SK-N-SH treated with all-trans-retinoic acid at 6 μM for 48 hours (cell line): Measurements from ENCODE around the gene BZW1.

Experiments
- ARNTL ChIP-seq: fragments of 450-650 bp; formaldehyde crosslinking; IDR thresholded peaks from 2 replicates; pipeline ENCODE4 v1.5.0; 2020; ENCODE audit warnings: low read depth, mild to moderate bottlenecking, moderate library complexity, borderline replicate concordance
- BACH2 ChIP-seq: fragments of 250-450 bp; sonication (Bioruptor Pico); IDR thresholded peaks from 2 replicates; pipeline ENCODE4 v1.9.0; 2021; ENCODE audit warnings: mild to moderate bottlenecking, borderline replicate concordance
- CSDC2 ChIP-seq: fragments of 250-450 bp; sonication (Bioruptor Pico); IDR thresholded peaks from 2 replicates; pipeline ENCODE4 v1.5.0; 2020; ENCODE audit warnings: mild to moderate bottlenecking, moderate library complexity
- ESRRG ChIP-seq: fragments of 250-450 bp; sonication (Bioruptor Pico); IDR thresholded peaks from 2 replicates; pipeline ENCODE4 v1.6.1; 2021; ENCODE audit warnings: mild to moderate bottlenecking
- RARB ChIP-seq: fragments of 250-450 bp; sonication (Bioruptor Pico); IDR thresholded peaks from 2 replicates; pipeline ENCODE4 v1.8.0; 2021; ENCODE audit warnings: mild to moderate bottlenecking, moderate library complexity
- TOX ChIP-seq: fragments of 250-450 bp; sonication (Bioruptor Pico); IDR thresholded peaks from 2 replicates; pipeline ENCODE4 v1.8.0; 2021; ENCODE audit warnings: mild to moderate bottlenecking, moderate library complexity, borderline replicate concordance
- ZC3H10 ChIP-seq: fragments of 250-450 bp; sonication (Bioruptor Pico); IDR thresholded peaks from 2 replicates; pipeline ENCODE4 v1.5.1; 2021; ENCODE audit warnings: mild to moderate bottlenecking, moderate library complexity
- ZFP30 ChIP-seq: fragments of 450-650 bp; formaldehyde crosslinking; IDR thresholded peaks from 2 replicates; pipeline ENCODE4 v1.5.0; 2022; ENCODE audit warnings: mild to moderate bottlenecking, moderate library complexity
- TF ChIP-seq, protein P1 (sequence below): fragments of 250-450 bp; sonication (Bioruptor Pico); IDR thresholded peaks from 2 replicates; pipeline ENCODE4 v1.8.0; 2021; ENCODE audit warnings: low read depth, mild to moderate bottlenecking, moderate library complexity, borderline replicate concordance
- TF ChIP-seq, protein P2 (sequence below): fragments of 250-450 bp; sonication (Bioruptor Pico); IDR thresholded peaks from 2 replicates; pipeline ENCODE4 v1.5.1; 2020; ENCODE audit warnings: low read depth, mild to moderate bottlenecking, moderate library complexity
- TF ChIP-seq, protein P3 (sequence below): fragments of 250-450 bp; sonication (Bioruptor Pico); IDR thresholded peaks from 2 replicates; pipeline ENCODE4 v1.8.0; 2020; ENCODE audit warnings: mild to moderate bottlenecking, moderate library complexity, borderline replicate concordance
- TF ChIP-seq, protein P4 (sequence below): fragments of 250-450 bp; sonication (Bioruptor Pico); IDR thresholded peaks from 2 replicates; pipeline ENCODE4 v1.5.0; 2020; ENCODE audit warnings: mild to moderate bottlenecking, moderate library complexity

DNA sequence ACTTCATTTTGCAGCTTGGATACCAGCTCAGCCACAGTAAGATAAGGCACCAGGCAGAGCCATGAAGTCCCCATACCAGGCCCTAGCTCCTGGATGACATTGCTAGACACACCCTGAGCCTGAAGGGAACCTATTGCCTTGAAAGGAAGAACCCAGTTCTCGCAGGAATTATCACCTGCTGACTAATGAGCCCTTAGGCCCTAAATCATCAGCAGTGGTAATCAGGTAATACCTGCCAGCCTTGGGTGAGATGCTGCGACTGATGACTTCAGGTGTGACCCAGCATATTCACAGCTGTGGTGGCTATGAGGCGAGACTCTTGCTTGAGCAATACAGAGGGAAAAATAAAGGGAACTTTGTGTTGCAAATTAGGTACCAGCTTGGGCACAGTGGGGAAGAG, 27.8 kb downstream of the BZW1 start:
- TF ChIP-seq ARNTL (CRISPR knock-in tag), result no peak
- TF ChIP-seq ZFP30 (CRISPR knock-in tag), result no peak
- TF ChIP-seq, protein P1, sequence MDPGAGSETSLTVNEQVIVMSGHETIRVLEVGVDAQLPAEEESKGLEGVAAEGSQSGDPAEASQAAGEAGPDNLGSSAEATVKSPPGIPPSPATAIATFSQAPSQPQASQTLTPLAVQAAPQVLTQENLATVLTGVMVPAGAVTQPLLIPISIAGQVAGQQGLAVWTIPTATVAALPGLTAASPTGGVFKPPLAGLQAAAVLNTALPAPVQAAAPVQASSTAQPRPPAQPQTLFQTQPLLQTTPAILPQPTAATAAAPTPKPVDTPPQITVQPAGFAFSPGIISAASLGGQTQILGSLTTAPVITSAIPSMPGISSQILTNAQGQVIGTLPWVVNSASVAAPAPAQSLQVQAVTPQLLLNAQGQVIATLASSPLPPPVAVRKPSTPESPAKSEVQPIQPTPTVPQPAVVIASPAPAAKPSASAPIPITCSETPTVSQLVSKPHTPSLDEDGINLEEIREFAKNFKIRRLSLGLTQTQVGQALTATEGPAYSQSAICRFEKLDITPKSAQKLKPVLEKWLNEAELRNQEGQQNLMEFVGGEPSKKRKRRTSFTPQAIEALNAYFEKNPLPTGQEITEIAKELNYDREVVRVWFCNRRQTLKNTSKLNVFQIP, result no peak
- TF ChIP-seq, protein P2, sequence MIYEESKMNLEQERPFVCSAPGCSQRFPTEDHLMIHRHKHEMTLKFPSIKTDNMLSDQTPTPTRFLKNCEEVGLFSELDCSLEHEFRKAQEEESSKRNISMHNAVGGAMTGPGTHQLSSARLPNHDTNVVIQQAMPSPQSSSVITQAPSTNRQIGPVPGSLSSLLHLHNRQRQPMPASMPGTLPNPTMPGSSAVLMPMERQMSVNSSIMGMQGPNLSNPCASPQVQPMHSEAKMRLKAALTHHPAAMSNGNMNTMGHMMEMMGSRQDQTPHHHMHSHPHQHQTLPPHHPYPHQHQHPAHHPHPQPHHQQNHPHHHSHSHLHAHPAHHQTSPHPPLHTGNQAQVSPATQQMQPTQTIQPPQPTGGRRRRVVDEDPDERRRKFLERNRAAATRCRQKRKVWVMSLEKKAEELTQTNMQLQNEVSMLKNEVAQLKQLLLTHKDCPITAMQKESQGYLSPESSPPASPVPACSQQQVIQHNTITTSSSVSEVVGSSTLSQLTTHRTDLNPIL (CRISPR knock-in tag), result no peak
- TF ChIP-seq ESRRG (CRISPR knock-in tag), result no peak
- TF ChIP-seq, protein P3, sequence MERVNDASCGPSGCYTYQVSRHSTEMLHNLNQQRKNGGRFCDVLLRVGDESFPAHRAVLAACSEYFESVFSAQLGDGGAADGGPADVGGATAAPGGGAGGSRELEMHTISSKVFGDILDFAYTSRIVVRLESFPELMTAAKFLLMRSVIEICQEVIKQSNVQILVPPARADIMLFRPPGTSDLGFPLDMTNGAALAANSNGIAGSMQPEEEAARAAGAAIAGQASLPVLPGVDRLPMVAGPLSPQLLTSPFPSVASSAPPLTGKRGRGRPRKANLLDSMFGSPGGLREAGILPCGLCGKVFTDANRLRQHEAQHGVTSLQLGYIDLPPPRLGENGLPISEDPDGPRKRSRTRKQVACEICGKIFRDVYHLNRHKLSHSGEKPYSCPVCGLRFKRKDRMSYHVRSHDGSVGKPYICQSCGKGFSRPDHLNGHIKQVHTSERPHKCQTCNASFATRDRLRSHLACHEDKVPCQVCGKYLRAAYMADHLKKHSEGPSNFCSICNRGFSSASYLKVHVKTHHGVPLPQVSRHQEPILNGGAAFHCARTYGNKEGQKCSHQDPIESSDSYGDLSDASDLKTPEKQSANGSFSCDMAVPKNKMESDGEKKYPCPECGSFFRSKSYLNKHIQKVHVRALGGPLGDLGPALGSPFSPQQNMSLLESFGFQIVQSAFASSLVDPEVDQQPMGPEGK (CRISPR knock-in tag), result no peak
- TF ChIP-seq, protein P4, sequence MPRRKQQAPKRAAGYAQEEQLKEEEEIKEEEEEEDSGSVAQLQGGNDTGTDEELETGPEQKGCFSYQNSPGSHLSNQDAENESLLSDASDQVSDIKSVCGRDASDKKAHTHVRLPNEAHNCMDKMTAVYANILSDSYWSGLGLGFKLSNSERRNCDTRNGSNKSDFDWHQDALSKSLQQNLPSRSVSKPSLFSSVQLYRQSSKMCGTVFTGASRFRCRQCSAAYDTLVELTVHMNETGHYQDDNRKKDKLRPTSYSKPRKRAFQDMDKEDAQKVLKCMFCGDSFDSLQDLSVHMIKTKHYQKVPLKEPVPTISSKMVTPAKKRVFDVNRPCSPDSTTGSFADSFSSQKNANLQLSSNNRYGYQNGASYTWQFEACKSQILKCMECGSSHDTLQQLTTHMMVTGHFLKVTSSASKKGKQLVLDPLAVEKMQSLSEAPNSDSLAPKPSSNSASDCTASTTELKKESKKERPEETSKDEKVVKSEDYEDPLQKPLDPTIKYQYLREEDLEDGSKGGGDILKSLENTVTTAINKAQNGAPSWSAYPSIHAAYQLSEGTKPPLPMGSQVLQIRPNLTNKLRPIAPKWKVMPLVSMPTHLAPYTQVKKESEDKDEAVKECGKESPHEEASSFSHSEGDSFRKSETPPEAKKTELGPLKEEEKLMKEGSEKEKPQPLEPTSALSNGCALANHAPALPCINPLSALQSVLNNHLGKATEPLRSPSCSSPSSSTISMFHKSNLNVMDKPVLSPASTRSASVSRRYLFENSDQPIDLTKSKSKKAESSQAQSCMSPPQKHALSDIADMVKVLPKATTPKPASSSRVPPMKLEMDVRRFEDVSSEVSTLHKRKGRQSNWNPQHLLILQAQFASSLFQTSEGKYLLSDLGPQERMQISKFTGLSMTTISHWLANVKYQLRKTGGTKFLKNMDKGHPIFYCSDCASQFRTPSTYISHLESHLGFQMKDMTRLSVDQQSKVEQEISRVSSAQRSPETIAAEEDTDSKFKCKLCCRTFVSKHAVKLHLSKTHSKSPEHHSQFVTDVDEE (CRISPR knock-in tag), result no peak
- no peak for TF ChIP-seq ZC3H10
- no peak for TF ChIP-seq BACH2 (CRISPR knock-in tag)
- TF ChIP-seq CSDC2, result no peak
- TF ChIP-seq RARB (CRISPR knock-in tag), result no peak
- no peak for TF ChIP-seq TOX
